Measurements from ENCODE around the gene GXYLT2.

Gene GXYLT2

DNA sequence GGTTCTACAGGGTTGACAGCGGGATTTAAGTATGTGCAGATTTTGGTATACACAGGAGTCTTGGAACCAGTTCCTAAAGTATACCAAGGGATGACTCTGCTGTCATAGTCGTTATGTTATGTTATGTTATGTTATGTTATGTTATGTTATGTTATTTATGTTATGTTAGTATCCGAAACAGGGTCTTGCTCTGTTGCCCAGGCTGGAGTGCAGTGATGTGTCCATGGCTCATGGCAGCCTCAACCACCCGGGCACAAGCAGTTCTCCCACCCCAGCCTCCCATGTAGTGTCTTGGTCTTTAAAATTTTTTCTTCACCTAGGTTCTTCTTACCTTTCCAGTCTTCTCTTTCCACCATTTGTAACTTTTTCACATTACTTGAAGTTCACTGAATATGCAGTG is 130.5 kb downstream of the GXYLT2 start:
- no peak for DNase-seq (ENCODE audit: low spot score)

DNA sequence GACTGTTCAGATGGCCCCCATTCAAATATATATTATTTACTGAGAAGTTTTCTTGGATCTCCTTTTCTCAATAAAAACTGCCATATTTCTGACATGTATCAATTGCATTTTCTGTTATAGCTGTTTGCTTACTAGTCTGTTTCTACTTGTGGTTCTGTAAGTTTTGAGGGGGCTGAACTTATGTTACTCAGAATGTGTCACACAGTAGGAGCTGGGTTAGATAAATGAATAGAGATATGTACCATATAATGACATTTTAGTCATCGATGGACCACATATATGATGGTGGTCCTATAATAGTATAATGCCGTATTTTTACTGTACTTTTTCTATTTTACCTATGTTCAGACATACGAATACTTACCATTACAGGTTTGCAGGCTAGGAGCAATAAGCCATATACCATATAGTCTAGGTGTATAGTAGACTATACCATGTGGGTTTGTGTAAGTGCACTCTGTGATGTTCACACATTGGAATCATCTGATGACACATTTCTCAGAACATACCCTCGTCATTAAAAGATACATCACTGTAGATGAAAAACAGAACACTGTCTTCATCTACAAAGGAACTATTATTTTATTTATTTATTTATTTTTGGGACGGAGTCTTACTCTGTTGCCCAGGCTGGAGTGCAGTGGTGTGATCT is 131.1 kb downstream of the GXYLT2 start:
- no peak for DNase-seq (ENCODE audit: low spot score)

DNA sequence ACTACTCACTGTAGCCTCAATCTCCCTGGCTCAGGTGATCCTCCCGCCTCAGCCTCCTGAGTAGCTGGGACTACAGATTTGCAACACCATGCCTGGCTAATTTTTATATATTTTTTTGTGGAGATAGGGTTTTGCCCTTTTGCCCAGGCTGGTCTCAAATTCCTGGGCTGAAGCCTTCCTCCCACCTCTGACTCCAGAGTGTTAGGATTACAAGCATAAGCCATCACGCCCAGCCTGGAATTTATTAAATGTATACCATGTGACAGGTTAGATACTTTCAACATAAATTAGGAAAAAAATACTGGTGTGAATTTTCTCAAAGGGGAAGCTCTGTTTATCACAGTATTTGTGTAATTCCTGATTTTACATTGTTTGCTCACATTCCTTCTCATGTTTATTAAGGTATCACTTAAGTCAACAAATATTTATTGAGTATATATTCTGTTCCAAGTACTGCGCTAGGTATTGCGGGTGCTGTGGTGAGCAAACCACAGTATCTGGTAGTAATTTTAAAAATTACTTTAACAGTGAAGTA is 133.5 kb downstream of the GXYLT2 start:
- DNase-seq (ENCODE audit: low spot score): no peak

DNA sequence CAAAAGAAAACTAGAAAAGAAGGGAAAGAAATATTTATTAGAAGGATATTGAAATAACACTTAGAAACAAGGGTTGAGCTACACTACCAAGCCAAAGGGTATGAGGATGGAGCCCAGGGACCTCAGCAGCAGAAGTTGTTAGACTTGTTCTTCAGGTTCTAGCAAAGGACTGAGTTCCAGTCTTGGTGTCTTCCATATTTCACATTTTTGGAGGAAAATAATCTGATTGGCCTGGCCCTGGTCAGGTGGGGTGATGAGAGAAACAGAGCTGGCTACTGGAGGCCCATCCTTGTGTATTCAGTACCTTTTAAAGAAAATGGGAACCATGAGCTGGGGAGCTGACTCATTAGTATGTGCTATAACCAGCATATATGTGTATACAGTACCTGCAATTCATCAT is 137.0 kb downstream of the GXYLT2 start:
- no peak for DNase-seq (ENCODE audit: low spot score)

DNA sequence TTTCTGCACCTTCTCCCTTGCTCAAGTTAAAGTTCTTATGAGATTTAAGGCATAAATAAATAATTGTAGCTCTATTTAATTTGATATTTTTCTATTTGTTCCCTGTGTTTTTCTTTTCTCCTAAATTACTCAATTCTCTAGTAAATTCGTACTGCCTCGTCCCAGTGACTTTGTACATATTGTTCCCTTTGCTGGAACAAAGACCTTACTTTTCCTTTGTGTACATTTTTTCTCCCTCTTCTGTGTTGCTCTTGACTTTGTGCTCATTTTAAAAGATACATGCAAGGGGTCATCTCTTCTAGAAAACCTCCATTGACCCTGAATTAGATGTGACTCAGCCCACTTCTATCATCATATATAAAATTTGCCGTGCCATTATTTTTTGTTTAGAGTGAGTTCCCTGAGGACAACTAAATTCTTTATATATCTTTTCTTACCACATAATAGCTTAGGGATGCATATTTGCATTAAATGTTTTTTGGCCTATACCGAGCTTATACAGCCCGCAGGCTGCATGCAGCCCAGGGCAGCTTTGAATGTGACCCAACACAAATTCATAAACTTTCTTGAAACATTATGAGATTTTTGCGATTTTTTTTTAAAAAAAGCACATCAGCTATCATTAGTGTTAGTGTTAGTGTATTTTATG is 138.4 kb downstream of the GXYLT2 start:
- DNase-seq (ENCODE audit: low spot score): no peak
